Hematopoietic multipotent progenitor cell treated with erythropoietin and hydrocortisone succinate and interleukin-3 and kit ligand, for 6 days (in vitro differentiated cells): Measurements from ENCODE around the gene TBX5.

ENCODE experiments used
- DNase-seq: peaks from one replicate; pipeline ENCODE4 v3.0.0-alpha.2; 2015

The TBX5 gene

GRCh38 chr12:114405519-114406271 is at the start of gene TBX5:
Gene TBX5 (minus strand): TSS chr12:114406144. CDS start chr12:114403898, 2,246 bp downstream.
- DNase-seq = no peak

GRCh38 chr12:114451657-114452056 is 45.7 kb upstream of the TBX5 start:
- no peak for DNase-seq

- DNase-seq = no peak
Observed at GRCh38 chr12:114450515-114451300, 44.8 kb upstream of the TBX5 start.

- DNase-seq = no peak
Observed at GRCh38 chr12:114450019-114450418, 44.1 kb upstream of the TBX5 start.

- DNase-seq = no peak
Observed at GRCh38 chr12:114448618-114448933, 42.6 kb upstream of the TBX5 start.

GRCh38 chr12:114447799-114448617 is 42.1 kb upstream of the TBX5 start:
- no peak for DNase-seq

GRCh38 chr12:114447274-114447716 is 41.4 kb upstream of the TBX5 start:
- no peak for DNase-seq

GRCh38 chr12:114445401-114446323 is 39.7 kb upstream of the TBX5 start:
- no peak for DNase-seq

- no peak for DNase-seq
Observed at GRCh38 chr12:114444422-114445279, 38.7 kb upstream of the TBX5 start.

- no peak for DNase-seq
Observed at GRCh38 chr12:114443607-114444421, 37.9 kb upstream of the TBX5 start.

- DNase-seq = no peak
Observed at GRCh38 chr12:114442578-114442977, 36.6 kb upstream of the TBX5 start.

- DNase-seq = no peak
Observed at GRCh38 chr12:114441545-114441944, 35.6 kb upstream of the TBX5 start.

- DNase-seq = no peak
Observed at GRCh38 chr12:114441039-114441383, 35.1 kb upstream of the TBX5 start.

GRCh38 chr12:114440270-114441038 is 34.5 kb upstream of the TBX5 start:
- no peak for DNase-seq

- DNase-seq = no peak
Observed at GRCh38 chr12:114439817-114440216, 33.9 kb upstream of the TBX5 start.

GRCh38 chr12:114439261-114439683 is 33.3 kb upstream of the TBX5 start:
- no peak for DNase-seq

GRCh38 chr12:114438635-114439256 is 32.8 kb upstream of the TBX5 start:
- no peak for DNase-seq

- no peak for DNase-seq
Observed at GRCh38 chr12:114434341-114434740, 28.4 kb upstream of the TBX5 start.

- DNase-seq = no peak
Observed at GRCh38 chr12:114431902-114432301, 26.0 kb upstream of the TBX5 start.
